ENCODE results near the gene ARHGEF28. TPM values are rescaled to one million over a fixed set of nuclear protein-coding genes. Genes with fewer than 3 reads are reported as not detected.

The ARHGEF28 gene
- total RNA-seq, 1 donor from 2014 or later = 66.1 TPM

DNA sequence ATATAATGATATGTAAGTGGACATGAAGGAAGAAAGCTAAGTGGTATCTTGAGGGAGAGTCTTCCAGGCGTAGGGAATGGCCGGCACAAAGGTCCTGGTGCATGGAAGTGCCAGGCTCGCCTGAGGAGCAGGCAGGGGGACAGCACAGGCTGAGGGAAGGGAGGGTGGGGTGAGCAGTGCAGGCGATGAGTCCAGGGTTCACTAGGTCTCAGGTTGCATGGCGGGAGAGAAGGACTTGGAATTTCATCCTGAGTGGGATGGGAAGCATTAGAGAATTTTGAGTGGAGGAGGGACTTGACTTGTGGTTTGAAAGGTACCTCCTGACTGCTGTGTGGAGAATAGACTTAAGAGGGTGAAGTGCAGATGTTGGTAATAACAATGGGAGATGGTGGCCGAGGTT is 268.9 kb downstream of the ARHGEF28 start:
- TF ChIP-seq, protein P1, sequence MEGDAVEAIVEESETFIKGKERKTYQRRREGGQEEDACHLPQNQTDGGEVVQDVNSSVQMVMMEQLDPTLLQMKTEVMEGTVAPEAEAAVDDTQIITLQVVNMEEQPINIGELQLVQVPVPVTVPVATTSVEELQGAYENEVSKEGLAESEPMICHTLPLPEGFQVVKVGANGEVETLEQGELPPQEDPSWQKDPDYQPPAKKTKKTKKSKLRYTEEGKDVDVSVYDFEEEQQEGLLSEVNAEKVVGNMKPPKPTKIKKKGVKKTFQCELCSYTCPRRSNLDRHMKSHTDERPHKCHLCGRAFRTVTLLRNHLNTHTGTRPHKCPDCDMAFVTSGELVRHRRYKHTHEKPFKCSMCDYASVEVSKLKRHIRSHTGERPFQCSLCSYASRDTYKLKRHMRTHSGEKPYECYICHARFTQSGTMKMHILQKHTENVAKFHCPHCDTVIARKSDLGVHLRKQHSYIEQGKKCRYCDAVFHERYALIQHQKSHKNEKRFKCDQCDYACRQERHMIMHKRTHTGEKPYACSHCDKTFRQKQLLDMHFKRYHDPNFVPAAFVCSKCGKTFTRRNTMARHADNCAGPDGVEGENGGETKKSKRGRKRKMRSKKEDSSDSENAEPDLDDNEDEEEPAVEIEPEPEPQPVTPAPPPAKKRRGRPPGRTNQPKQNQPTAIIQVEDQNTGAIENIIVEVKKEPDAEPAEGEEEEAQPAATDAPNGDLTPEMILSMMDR (IDR thresholded peaks at IDR 0.05; ENCODE audit: insufficient read depth, low read length, poor library complexity, severe bottlenecking) = no peak

DNA sequence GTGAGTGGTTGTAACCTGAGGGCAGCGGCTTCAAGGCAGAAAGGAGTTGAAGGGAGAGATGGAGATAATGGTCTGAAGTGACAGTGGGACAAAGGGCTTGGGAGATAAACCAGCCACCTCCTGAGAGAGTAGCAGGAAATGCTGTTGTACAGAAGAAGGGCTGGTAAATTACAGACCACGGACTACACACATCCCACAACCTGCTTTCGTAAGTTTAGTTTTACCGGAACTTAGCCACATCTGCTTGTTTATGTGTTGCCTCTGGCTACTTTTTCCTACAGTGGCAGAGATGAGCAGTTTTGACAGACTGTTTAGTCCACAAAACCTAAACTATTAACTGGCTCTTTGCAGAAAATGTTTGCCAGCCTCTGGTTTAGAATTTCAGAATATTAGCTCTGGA is 269.5 kb downstream of the ARHGEF28 start:
- TF ChIP-seq, protein P1 (IDR thresholded peaks at IDR 0.05; ENCODE audit: insufficient read depth, low read length, poor library complexity, severe bottlenecking) = no peak
- H3K4me3 ChIP-seq (ENCODE audit: low read depth, low read length) = no peak overlapping the region
- H3K36me3 ChIP-seq (ENCODE audit: control insufficient read depth, insufficient read depth, low read length) = peaks cover 7% of the 10 kb centered on the region
- no peaks in the 10 kb centered on the region for H3K27me3 ChIP-seq (ENCODE audit: control insufficient read depth, insufficient read depth, low read length)
- no peak for DNase-seq (ENCODE audit: low read depth)

More for the DNA sequence above, 268.9 kb downstream of the ARHGEF28 start:
- no peak for DNase-seq (ENCODE audit: low read depth)
- H3K36me3 ChIP-seq (ENCODE audit: control insufficient read depth, insufficient read depth, low read length) = peaks cover 8% of the 10 kb centered on the region
- no peak overlapping the region for H3K4me3 ChIP-seq (ENCODE audit: low read depth, low read length)
- no peaks in the 10 kb centered on the region for H3K27me3 ChIP-seq (ENCODE audit: control insufficient read depth, insufficient read depth, low read length)

DNA sequence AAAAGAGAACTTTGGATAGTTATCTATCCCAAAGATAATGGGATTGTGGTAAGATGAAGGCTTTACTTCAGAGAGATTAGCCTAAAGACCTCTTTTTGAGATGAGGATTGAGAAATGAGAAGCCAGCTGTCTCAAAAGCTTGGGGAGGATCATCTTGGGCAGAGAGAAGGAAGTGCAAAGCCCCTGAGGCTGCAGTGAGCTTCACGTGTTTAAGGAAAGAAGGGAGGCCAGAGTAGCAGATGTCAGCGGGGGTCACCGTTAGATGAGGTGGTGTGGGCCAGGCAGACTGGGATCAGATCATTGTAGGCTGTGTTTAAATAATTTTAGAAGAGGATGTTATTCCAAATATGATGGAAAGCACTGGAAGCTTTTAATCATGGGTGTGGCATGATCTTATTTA is 270.1 kb downstream of the ARHGEF28 start:
- DNase-seq (ENCODE audit: low read depth) = no peak
- TF ChIP-seq, protein P1 (IDR thresholded peaks at IDR 0.05; ENCODE audit: insufficient read depth, low read length, poor library complexity, severe bottlenecking) = no peak
- peaks cover 7% of the 10 kb centered on the region for H3K36me3 ChIP-seq (ENCODE audit: control insufficient read depth, insufficient read depth, low read length)
- no peaks in the 10 kb centered on the region for H3K27me3 ChIP-seq (ENCODE audit: control insufficient read depth, insufficient read depth, low read length)
- H3K4me3 ChIP-seq (ENCODE audit: low read depth, low read length) = no peak overlapping the region

DNA sequence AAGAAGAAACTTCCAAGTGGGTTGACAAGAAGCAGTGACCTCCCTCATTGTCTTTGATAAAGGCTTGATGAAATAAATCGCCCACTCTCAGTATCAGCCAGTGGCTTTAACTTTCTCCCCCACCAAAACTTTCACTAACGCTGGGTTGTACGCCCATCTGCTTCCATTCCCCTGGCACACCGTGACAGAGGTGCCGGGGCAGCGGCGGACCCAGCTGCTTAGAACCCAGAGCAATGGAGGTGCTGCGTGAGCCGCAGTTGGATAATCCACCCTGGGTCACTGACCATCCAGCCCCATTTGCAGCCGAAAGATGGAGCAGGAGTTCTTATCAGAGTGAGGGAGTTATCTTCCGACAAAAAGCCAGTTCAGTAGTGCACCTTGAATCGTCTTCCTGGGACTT is 270.7 kb downstream of the ARHGEF28 start:
- Histone ChIP-seq H3K4me3 (ENCODE audit: low read depth, low read length) (no peak overlapping the region), H3K36me3 (ENCODE audit: control insufficient read depth, insufficient read depth, low read length) (peaks cover 7% of the 10 kb centered on the region), H3K27me3 (ENCODE audit: control insufficient read depth, insufficient read depth, low read length) (no peaks in the 10 kb centered on the region)
- TF ChIP-seq, protein P1 (IDR thresholded peaks at IDR 0.05; ENCODE audit: insufficient read depth, low read length, poor library complexity, severe bottlenecking) = no peak
- no peak for DNase-seq (ENCODE audit: low read depth)

DNA sequence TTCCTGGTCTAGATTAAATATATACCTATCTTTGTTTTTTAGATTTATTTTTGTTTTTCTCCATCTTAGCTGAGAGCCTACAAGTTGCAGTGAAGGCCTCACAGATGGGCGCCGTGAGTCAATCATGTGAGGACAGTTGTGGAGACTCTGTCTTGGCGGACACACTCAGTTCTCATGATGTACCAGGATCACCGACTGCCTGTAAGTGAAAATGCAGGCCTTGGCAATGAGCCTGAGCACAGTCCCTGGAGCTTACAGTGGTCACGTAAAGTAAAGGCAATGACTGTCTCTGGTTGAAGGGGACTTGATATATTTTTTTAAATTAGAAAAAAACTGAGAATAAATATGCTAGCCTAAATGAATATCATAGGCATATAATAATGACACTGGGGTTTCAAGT is 271.9 kb downstream of the ARHGEF28 start:
- TF ChIP-seq, protein P1 (IDR thresholded peaks at IDR 0.05; ENCODE audit: insufficient read depth, low read length, poor library complexity, severe bottlenecking) = no peak
- no peak overlapping the region for H3K4me3 ChIP-seq (ENCODE audit: low read depth, low read length)
- DNase-seq (ENCODE audit: low read depth) = no peak
- H3K36me3 ChIP-seq (ENCODE audit: control insufficient read depth, insufficient read depth, low read length) = peaks cover 5% of the 10 kb centered on the region
- no peaks in the 10 kb centered on the region for H3K27me3 ChIP-seq (ENCODE audit: control insufficient read depth, insufficient read depth, low read length)

DNA sequence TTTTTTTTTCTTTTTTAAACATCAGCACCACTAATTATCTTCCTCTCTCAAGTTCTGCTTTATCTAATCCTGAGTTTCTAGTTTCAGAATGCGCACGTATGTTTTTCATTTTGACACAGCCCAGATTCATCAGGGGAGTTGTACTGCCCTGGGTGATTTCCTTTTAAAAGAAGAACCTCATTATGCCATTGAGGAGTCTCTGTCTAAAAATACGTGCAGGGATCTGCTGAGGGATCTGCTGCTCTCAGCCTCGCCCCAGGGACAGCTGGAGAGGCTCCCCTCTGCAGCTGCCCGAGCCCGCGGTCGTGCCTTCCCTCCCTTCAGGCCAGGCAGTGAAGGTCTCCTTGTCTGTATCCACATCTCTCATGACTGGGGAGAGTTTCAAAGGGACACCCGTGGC is 273.1 kb downstream of the ARHGEF28 start:
- no peak for DNase-seq (ENCODE audit: low read depth)
- Histone ChIP-seq H3K36me3 (ENCODE audit: control insufficient read depth, insufficient read depth, low read length) (peaks cover 2% of the 10 kb centered on the region), H3K4me3 (ENCODE audit: low read depth, low read length) (no peak overlapping the region), H3K27me3 (ENCODE audit: control insufficient read depth, insufficient read depth, low read length) (no peaks in the 10 kb centered on the region)
- TF ChIP-seq, protein P1 (IDR thresholded peaks at IDR 0.05; ENCODE audit: insufficient read depth, low read length, poor library complexity, severe bottlenecking) = no peak

Data from kidney epithelial cell (primary cell).